GM11168 (cell line): ENCODE measurements around the gene MBD1.
"Not testable (repeated sequence)": the region's sequence is repeated elsewhere in the genome, so short reads cannot be mapped to it uniquely, and the experiment has no call there.

Experiments
- in situ Hi-C: fragments of 300-500 bp; cut with MboI; formaldehyde crosslinking; loops from one replicate; pipeline ENCODE4 v1.12.0; 2022; ENCODE audit warnings: low sequenced_read_pairs; ENCODE audit not compliant: unreplicated experiment

The MBD1 gene, protein sequence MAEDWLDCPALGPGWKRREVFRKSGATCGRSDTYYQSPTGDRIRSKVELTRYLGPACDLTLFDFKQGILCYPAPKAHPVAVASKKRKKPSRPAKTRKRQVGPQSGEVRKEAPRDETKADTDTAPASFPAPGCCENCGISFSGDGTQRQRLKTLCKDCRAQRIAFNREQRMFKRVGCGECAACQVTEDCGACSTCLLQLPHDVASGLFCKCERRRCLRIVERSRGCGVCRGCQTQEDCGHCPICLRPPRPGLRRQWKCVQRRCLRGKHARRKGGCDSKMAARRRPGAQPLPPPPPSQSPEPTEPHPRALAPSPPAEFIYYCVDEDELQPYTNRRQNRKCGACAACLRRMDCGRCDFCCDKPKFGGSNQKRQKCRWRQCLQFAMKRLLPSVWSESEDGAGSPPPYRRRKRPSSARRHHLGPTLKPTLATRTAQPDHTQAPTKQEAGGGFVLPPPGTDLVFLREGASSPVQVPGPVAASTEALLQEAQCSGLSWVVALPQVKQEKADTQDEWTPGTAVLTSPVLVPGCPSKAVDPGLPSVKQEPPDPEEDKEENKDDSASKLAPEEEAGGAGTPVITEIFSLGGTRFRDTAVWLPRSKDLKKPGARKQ

DNA sequence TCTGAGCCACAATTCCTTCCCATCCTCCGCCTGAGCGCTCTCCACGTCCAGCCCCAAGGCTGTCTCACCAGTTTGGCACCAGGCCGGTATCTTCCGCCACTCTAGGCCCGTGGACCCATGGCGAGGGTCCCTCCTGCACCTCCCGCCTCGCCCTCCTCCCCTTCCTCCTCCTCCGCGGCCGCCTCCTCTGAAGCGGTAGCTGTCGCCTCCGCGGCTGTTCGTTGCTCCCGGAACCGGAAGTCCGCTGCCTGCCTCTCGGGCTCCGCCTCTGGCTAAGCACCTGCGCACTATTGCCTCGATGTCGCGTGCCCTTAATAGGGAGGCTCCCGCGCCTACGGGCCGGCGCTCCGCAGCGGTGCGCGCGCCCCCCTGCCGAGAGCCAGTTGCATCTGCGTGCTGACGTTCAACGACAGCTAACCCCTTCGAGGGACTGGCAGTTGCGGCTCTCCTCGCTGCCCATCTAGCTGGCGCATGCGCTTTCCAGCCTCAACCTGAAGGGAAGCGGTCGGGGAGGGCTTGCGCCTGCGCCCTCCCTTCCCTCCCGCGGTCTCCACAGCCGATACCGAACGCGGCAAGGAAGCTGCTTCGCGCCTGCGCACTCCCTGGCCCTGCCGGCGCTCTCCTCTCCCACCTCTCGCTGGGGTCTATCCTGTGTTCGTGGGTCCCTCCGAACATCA is at the start of gene MBD1:
Gene MBD1, minus strand, starts transcription at position 229 of the 677 bp plus-strand sequence. CDS start 1,531 bp downstream, outside the sequence.
- in situ Hi-C loops = no loop called here

DNA sequence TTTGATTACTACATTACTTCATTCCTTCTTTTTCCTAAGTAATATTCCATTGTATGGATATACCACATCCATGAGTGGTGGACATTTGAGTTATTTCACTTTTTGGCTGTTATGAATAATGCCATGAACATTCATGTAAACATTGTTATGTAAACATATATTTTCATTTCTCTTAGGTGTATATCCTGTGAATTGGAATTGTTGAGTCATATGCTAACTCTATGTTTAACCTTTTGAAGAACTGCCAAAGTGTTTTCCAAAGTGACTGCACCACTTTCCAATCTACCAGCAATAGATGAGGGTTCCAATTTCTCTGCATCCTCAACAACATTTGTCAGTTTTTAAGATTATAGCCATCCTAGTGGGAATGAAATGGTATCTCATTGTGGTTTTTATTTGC is 48.9 kb upstream of the MBD1 start:
- in situ Hi-C loops = no loop called here

DNA sequence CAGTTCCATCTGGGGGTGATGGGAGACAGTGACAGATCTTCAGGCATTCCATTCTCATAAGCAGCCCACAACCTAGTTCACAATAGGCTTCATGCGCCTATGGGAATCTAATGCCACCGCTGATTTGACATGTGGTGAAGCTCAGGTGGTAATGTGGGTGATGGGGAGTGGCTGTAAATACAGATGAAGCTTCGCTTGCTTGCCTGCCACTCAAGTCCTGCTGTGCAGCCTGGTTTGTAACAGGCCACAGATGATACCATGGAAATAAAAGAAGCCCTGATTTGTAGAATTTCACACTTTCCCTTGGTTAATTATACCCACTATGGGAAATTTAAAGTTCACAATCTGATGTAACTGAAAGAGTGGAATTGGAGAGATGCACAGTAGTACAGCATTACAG is 46.7 kb upstream of the MBD1 start:
- in situ Hi-C loops = no loop called here

DNA sequence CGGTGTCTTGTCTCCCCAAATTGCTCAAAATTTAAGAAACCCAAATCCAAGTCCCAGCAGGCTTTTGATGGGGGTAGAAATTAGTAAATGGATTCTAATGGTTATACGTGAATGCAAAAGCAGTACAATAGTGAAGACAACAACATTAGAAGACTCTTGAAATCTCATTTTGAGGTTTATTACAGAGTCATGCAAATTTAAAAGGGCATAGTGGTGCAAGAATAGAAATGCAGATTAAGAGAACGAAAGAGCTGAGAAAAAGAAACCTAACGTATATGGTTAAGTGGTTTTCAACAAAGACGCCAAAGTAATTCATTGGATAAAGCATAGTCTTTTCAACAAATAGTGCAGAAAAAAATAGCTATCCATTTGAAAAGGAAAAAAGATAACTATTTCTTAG is 39.4 kb upstream of the MBD1 start:
- in situ Hi-C loops = no loop called here

DNA sequence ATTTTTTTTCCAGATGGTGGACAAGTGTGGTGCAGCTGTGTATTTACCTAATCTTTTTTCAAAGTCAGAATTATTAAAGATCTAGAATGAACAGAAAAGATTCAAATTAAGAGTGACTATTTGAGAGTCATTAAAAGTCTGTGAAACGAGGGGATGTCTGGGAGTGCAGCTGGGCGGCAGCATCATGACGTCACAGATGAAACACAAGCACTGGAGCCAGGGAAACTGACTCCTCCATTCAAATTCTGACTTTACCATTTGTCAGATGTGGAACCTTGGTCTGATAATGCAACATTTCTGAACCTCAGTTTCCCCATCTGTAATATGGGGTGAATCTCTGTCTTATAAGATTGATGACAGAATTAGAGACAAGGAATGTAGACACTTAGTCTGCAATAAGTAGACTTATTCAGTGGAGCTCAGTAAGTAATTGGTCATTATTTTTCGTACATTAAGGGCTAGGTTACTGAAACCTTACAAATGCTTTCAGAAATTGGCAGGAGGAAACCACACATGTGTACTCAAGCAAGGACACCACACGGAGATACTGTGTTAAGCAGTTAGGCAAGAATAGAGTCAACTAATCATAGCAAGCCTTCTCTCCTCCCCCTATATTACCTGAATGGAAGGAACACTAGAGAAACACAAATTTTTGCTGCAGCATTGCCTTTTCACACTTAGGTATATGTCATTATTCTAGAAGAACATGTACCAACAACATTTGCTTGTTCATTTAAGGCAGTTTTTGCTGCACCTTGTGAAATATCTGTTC is 34.0 kb upstream of the MBD1 start:
- in situ Hi-C loops = no loop called here

DNA sequence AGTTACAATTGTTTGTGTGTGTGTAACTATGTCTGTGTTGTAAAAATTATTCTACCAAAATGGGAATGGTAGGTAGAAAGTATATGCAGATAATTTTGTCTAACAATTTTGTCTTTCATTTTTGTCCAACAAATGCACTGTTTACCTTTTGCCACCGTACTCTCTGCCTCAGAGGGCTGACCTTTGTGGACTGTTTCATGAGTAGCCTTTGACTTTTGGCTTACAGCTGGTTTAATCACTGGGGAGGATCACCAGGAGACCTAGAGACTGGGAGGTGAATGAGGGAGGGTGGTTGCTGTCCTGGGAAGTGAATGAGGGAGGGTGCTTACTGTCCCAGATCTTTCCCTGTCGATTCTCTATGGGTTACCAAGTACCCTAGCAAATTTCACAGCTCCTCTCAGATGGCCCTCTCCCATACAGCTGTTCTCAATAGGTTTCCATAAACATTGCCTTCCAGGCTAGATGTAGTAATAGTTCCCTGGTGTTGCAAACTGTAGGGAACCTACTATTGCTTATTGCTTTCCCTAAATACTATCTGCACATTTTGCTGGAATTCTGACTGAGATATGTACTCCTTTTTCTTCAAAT is 32.6 kb upstream of the MBD1 start:
- in situ Hi-C loops = no loop called here

DNA sequence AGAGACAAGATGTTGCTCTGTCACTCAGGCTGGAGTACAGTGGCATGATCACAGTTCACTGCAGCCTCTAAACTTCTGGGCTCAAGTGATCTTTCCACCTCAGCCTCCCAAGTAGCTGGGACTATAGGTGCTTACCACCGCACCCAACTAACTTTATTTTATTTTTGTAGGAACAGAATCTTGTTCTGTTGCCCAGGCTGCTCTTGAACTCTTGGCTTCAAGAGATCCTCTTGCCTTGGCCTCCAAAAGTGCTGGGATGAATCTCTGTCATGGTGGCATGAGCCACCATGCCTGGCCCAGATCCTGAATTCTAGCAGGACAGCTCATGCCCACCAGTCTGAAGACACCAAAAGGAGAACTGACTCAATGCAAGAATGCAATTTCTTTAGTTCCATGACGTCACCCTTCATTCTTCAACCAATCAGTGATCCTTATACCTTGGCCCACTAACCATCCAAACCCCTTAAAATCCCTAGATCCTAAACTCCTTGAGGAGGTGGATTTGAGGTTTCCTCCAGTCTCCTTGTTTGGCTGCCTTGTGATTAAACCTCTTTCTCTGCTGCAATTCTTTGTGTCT is 31.8 kb upstream of the MBD1 start:
- in situ Hi-C loops = no loop called here

DNA sequence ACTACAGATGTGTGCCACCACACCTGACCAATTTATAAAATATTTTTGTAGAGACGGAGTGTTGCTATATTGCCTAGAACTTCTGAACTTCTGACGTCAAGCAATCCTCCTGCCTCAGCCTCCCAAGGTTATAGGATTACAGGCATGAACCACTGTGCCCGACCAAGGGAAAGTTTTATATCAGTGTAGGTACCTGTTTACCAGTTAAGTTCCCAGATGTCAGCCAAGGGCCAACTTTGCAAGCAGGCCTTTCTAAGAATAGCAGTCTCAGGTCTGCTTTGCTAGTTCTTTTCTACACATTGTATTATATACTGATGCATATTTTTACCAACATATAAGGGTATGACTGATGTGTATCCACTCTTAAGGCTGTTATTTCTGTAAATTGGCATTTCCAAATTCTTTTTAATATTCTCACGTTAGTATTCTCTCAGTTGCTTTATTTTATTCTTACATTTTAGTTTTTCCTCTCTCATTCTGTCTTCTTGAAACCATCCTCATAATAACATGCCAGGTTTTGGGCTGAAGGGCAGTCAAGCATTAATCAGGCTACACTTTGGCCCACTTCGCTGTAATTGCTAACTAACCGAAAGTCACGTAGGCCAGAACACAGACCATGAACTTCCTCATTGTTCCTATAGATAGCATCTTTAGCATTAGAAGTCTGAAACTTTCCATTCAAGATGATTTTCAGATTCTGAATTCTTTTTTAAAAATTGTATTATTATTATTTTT is 31.1 kb upstream of the MBD1 start:
- in situ Hi-C loops = no loop called here

DNA sequence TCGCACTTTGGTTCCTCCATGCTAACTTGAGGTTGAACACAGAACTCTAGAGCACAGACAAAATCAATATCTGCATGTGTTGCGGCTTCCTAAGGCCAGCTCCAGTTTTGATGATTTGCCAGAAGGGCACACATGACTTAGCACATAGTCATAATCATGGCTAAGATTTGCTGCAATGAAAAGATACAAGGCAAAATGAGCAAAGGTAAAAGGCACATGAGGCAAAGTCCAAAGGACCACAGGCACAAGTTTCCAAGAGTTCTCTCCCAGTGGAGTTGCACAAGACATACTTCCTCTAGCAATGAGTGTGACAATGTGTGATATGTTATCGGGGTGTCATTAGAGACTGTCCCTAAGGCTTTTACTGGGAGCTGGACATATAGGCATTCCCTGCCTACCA is 30.3 kb upstream of the MBD1 start:
- in situ Hi-C loops = no loop called here

DNA sequence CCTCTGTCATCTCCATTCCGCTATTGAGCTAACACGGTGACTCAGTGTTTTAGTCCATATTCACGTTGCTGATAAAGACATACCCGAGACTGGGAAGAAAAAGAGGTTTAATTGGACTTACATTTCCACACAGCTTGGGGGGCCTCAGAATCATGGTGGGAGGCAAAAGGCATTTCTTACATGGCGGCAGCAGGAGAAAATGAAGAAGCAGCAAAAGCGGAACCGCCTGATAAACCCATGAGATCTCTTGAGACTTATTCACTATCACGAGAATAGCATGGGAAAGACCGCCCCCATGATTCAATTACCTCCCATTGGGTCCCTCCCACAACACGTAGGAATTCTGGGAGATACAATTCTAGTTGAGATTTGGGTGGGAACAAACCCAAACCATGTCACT is 28.8 kb upstream of the MBD1 start:
- in situ Hi-C loops = no loop called here

DNA sequence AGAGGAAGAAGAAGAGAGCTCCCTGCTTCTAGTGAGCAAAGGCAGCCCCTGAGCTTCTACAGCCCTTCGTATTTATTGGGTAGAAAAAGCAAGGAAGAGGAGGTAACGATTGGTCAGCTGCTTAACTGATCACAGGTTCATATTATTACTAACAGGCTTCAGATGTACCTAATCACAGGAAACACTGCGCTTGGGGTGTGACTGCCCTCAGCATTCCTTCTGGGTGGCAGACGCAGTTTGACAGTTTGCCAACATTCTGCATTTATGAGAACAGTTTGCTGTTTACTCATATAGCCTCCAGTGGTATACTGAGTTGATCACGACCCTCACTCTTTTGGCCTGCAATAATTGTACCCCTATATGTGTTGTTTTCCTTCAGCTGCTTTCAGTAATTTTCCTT is 27.5 kb upstream of the MBD1 start:
- in situ Hi-C loops = not testable (repeated sequence)

DNA sequence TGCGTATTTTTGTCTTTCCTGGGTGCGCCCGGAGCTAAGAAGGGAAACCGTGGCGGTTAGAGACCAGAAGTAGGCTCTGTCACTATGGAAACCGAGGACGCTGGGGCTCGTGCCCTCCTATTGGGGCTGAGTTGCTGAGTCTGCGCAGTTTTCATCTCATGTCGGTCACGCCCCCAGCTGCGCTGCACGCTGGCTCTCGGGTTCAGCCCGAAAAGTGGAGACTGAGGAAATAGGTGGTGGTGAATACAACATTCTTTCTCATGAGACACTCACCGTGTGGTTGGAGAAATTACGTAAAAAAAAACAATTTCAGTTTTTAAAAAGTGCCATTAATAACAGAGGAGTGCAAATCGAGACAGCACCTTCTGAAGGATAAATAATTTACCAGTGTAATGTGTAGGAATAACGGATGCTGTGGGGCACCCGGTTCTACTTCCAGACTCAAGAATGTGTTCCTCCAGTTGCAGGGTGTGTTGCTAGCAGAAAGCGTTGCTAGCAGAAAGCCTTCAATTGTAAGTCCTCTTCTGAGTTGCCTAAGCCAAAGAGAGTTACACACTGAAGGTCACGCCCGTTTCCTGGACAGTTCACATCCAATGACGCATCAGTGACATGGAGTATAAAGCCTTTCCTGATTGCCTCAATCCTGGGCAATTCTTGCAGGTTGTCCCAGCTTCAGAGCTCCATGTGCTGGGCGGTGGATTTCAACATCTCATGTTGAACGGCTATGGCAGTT is 26.6 kb upstream of the MBD1 start:
- in situ Hi-C loops = no loop called here

DNA sequence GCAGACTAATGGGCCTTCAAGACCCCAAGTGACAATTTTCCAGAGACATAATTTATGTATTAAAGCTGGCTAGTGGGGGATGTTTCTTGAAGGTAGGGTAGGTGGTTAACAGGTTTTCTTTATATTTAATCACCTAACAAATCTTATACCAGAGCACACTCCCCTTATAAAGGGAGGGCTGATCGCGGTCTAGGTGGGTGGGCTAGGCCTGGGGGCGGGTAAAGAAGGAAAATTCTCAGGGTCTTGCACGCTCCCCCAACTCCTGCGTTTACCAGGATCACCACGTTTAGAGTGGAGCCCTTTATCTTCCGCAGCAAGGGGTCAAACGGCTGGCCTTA is 26.0 kb upstream of the MBD1 start:
- in situ Hi-C loops = no loop called here

DNA sequence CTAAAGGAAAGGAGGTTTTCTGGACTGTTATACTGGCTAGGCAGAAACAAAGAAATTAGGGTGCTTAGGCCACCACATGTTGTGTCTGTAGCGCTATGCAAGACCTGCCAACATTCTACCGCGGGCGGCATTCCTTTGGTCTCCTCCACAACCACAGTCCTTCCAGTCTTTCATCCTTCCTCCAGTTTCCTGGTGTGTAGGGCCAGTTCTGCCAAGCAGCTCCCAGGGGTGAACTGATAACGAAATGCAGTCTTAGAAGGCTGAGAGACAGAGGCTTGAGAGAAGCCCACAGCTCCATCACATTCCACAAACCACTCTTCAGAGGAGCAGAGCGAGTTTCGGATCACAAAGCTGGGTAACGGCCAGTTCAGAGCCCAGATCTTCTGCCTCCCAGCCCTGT is 25.6 kb upstream of the MBD1 start:
- in situ Hi-C loops = no loop called here

DNA sequence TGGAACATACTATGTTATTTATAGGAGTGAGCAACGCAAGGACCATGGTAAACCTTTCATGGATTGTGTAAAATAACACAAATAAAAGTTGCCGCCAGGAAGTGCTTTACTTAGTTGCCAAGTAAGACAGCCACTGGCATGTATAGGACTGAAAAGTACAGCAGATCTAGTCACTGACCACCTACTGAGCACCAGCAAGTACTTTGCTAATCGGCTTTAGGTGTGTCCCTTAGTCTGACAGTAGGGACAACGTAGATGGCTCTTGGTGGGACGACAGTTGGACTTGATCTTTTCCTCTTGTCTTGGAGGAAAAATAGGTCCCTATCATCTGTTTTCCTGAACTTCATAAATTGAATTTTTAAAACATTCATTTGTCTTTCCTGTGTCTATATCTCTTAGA is 19.8 kb upstream of the MBD1 start:
- in situ Hi-C loops = no loop called here

DNA sequence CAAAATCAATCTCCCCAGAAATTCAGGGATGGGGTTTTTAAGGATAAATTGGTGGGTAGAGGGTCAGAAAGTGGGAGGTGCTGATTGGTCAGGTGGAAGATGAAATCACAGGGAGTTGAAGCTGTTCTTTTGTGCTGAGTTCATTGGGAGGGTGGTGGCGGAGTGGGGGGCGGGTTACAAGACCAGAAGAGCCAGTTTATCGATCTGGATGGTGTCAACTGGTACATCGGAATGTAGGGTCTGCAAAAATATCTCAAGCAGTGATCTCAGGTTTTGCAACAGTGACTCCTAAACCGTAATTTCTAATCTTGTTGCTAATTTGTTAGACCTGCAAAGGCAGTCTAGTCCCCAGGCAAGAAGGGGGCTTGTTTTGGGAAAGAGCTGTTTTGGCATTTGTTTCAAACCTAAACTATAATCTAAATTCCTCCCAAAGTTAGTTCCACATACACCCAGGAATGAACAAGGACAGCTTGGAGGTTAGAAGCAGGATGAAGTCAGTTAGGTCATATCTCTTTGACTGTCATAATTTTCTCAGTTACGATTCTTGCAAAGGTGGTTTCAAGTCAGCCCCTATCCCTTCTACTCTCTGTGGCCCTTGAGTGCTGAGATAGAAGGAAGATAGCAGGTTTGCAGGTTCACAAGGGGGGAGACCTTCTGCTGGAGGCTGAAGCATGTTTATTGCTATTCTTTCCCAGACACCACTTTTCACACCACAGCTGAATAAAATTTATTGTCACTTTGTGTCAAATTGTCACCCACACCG is 18.5 kb upstream of the MBD1 start:
- in situ Hi-C loops = no loop called here

DNA sequence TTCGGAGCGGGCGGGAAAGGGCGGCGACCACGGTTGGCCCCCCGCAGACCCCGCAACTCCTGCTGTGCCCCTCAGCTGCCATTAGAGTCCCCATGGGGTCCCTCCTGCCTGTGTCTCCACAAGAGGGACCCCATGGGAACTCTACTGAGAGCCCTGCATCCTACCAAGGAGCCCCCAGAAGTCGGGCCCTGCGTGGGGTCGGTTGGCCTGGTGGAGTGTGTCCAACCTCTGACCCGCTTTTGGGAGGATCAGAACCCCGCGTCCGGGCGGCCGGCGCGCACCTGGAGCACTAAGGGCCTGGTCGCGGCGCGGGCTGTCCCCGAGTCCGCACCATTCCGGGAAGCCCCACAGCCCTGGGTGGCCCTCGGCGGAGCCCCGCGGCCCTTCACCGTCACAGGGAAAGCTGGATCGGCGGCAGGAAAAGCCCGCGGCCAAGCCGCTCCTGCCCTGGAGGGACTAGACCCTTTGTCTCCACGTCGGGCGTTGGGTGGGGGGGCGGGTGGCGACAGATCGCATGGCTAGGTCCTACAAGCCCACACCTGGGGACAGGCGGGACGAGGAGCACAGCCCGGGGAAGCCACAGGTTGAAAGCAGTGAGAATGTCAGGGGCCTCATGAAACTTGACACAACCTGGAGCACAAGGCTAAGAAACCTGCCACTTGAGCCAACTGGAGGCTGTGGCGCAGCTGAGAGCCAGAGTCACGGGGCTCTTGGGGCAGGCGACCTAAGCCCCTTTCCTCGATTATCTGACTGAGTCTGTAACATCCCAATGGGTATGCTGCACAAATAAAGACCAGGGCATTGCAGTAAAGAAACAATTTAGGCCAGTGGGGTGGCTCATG is 17.3 kb upstream of the MBD1 start:
- in situ Hi-C loops = no loop called here
